OCI-LY7 (cell line): ENCODE measurements around the gene SLC26A6. TPM values are rescaled to one million over a fixed set of nuclear protein-coding genes. Genes with fewer than 3 reads are reported as not detected.

Experiments
- BruUV-seq: library from RNA; stranded (reverse); fragments of 400-500 nt; replicated peaks from 2 replicates; lab custom pipeline; 2021; lab: Mats Ljungman, UMichigan
- CTCF ChIA-PET: fragments of 300-600 bp; sonication (Branson Sonifier 250); formaldehyde crosslinking; loops from one replicate; lab custom pipeline; 2022; ENCODE audit warnings: antibody characterized with exemption; ENCODE audit not compliant: unreplicated experiment; lab: Charles Lee
- POLR2A ChIA-PET: fragments of 300-600 bp; sonication (Branson Sonifier 250); formaldehyde crosslinking; loops from one replicate; lab custom pipeline; 2022; ENCODE audit warnings: antibody characterized with exemption; lab: Charles Lee
- DNase-seq: peaks from one replicate; pipeline ENCODE4 v3.0.0-alpha.2; 2015; ENCODE audit warnings: low spot score
- H2AFZ ChIP-seq: fragments of 200-600 bp; sonication (generic), shearing (Covaris generic); 2 replicates; pipeline ENCODE4 v1.6.1; 2014; ENCODE audit warnings: mild to moderate bottlenecking, antibody characterized with exemption, low read length, moderate library complexity
- H3K27ac ChIP-seq: fragments of 200-600 bp; sonication (generic); 2 replicates; pipeline ENCODE4 v1.5.1; 2014; ENCODE audit warnings: mixed run types, low read depth, mild to moderate bottlenecking, moderate library complexity, low read length, inconsistent platforms; ENCODE audit not compliant: poor library complexity, severe bottlenecking
- H3K36me3 ChIP-seq: fragments of 200-600 bp; sonication (generic); 2 replicates; pipeline ENCODE4 v1.6.1; 2014; ENCODE audit warnings: mild to moderate bottlenecking, antibody characterized with exemption, low read length, moderate library complexity, mixed read lengths; ENCODE audit not compliant: insufficient read depth
- H3K4me1 ChIP-seq: fragments of 200-600 bp; sonication (generic); 2 replicates; pipeline ENCODE4 v1.5.1; 2014; ENCODE audit warnings: mild to moderate bottlenecking, low read length; ENCODE audit not compliant: insufficient read depth, poor library complexity, severe bottlenecking
- H3K4me2 ChIP-seq: fragments of 200-600 bp; sonication (generic); 2 replicates; pipeline ENCODE4 v1.6.1; 2014; ENCODE audit warnings: mild to moderate bottlenecking, low read length
- H3K4me3 ChIP-seq: fragments of 200-600 bp; sonication (generic); 2 replicates; pipeline ENCODE4 v1.5.1; 2014; ENCODE audit warnings: mild to moderate bottlenecking, low read depth, low read length; ENCODE audit not compliant: poor library complexity, severe bottlenecking
- H3K79me2 ChIP-seq: fragments of 200-600 bp; sonication (generic); 2 replicates; pipeline ENCODE4 v1.6.1; 2016; ENCODE audit warnings: low read depth, mild to moderate bottlenecking, low read length, moderate library complexity, mixed read lengths; ENCODE audit not compliant: insufficient read depth
- H3K9me2 ChIP-seq: fragments of 200-600 bp; sonication (generic); 2 replicates; pipeline ENCODE4 v1.6.1; 2016; ENCODE audit warnings: mild to moderate bottlenecking, low read length, mixed read lengths; ENCODE audit not compliant: insufficient read depth
- H3K9me3 ChIP-seq: fragments of 200-600 bp; sonication (generic); 2 replicates; pipeline ENCODE4 v1.6.1; 2014; ENCODE audit warnings: mild to moderate bottlenecking, mixed run types, low read length, mixed read lengths
- H4K20me1 ChIP-seq: fragments of 200-600 bp; sonication (generic); 2 replicates; pipeline ENCODE4 v1.6.1; 2014; ENCODE audit warnings: mild to moderate bottlenecking, antibody characterized with exemption, low read length, moderate library complexity, mixed read lengths; ENCODE audit not compliant: insufficient read depth
- CTCF ChIP-seq: fragments of 200-600 bp; sonication (generic); conservative IDR thresholded peaks from 2 replicates; pipeline ENCODE4 v1.5.1; 2014; ENCODE audit warnings: mild to moderate bottlenecking, antibody characterized with exemption, low read length, moderate library complexity, mixed read lengths
- EZH2phosphoT487 ChIP-seq: fragments of 200-600 bp; sonication (generic); IDR thresholded peaks from 2 replicates; pipeline ENCODE4 v1.6.1; 2018; ENCODE audit warnings: low read depth, borderline replicate concordance, mild to moderate bottlenecking, mixed run types, antibody characterized with exemption, low read length, moderate library complexity, mixed read lengths
- intact Hi-C: fragments of 100-400 bp; cut with micrococcal nuclease; formaldehyde crosslinking; loops from one replicate; pipeline ENCODE4 v1.10.0; 2022; ENCODE audit not compliant: unreplicated experiment
- total RNA-seq, 2 experiments: library from RNA; depleted of rRNA in 1 of 2; stranded (reverse); fragments of >200 nt in 1 of 2; shearing (Covaris generic) in 1 of 2; gene quantifications; 2 replicates each; pipeline ENCODE4 v1.2.3, GENCODE V29; 2014 to 2022

The SLC26A6 gene
- total RNA-seq, 2 experiments from 2014 or later: 42.1 to 47.3 TPM

- peaks cover 7% of the 10 kb centered on the region; the same call in 1 of the 2 replicates for H3K79me2 ChIP-seq
- no peak overlapping the region for H3K4me3 ChIP-seq
- no peak overlapping the region for H3K4me2 ChIP-seq
- intact Hi-C loops: no loop called here
- ChIA-PET CTCF (no interaction called here), POLR2A (interaction anchor here (0.5 to 1.0 kb wide), 4 partner anchors 12 to 67 kb away, joined by 3 to 7 read pairs (median 4); partner anchors contain the start of gene CELSR3)
- DNase-seq: no peak
- no TSS peak for BruUV-seq
- H3K4me1 ChIP-seq: peaks cover 31% of the 10 kb centered on the region
- no peaks in the 10 kb centered on the region for H3K9me3 ChIP-seq
- H2AFZ ChIP-seq: no peak overlapping the region
- H3K27ac ChIP-seq: no peak overlapping the region
- H3K36me3 ChIP-seq: peaks cover 54% of the 10 kb centered on the region
- H3K9me2 ChIP-seq: no peaks in the 10 kb centered on the region
- TF ChIP-seq CTCF (no peak), EZH2phosphoT487 (no peak)
- no peaks in the 10 kb centered on the region for H4K20me1 ChIP-seq
Observed at GRCh38 chr3:48680811-48681540, 45.7 kb upstream of the SLC26A6 start.

DNA sequence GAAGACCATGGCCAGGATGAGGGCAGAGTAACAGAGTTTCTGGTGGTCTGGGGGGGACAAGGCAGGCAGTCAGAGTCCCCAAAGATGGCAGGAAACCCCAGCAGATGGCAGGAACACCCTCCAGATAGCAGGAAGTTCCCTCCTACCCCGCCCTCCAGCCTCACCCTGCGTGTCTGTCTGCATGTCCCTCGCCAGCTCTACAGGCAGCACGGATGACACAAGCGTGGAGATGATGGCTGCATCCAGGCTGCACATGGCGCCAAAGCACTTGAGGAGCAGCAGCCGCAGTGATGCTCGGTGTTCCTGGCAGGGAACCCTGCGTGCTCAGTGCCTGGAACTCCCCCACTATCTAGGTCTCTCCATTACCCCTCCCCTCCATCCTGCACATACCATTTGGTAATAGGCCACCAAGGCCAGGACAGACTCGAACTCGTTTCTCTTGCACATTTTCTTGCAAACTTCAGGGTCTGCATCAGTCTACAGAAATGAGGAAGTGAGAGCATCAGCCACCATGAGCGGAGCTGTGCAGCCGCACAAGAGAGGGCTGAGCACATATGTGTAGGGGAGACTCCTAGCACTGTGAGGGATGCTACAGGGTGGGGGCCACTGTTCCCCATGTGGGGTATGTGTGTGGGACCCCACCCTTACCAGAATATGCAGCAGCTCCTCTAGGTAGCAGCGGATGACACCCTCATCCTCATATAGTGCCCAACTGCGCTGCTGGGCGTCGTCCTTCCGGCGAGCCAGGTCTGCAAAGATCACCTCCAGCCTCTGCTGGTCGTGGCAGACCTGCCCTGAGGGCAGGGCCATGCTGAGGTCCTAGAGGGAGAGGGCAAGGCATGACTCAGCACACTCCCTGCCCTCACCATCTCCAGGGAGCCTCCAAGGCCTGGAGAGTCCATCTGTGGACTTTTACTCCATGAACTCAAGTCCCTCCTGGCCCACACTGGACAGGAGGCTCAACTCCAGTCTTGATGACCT lies 44.4 kb upstream of the SLC26A6 start:
- POLR2A ChIA-PET: no interaction called here
- no peak overlapping the region for H3K4me3 ChIP-seq

More for the DNA sequence above, 44.4 kb upstream of the SLC26A6 start:
- Histone ChIP-seq H3K9me3 (no peaks in the 10 kb centered on the region), H3K4me2 (no peak overlapping the region), H3K36me3 (peaks cover 57% of the 10 kb centered on the region), H2AFZ (no peak overlapping the region), H3K4me1 (peaks cover 29% of the 10 kb centered on the region), H3K27ac (no peak overlapping the region), H4K20me1 (no peaks in the 10 kb centered on the region), H3K79me2 (peaks cover 6% of the 10 kb centered on the region; the same call in 1 of the 2 replicates), H3K9me2 (no peaks in the 10 kb centered on the region)
- no TSS peak for BruUV-seq
- peak; percentile 64 for DNase-seq
- no peak for TF ChIP-seq EZH2phosphoT487
- no peak for TF ChIP-seq CTCF
- CTCF ChIA-PET: no interaction called here
- intact Hi-C loops: no loop called here
